ENCODE results near the gene SLC1A2.

DNA sequence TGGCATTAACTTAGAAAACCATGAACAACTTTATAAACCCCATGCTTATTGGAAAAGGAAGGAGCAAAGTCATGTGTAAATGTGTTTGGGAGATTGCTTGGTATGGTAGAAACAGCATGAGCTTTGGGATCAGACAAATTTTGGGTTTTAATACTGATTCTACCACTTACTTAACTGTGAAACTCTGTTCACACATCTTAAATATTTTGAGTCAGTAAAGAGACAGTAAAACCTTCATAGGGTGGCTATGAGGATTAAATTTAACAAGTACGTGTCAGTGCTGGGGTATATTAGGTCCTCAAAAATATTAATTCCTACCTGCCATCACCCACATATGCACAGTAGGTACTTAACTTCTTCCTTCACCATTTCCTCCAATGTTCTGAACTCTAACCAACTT, 183.9 kb downstream of the SLC1A2 start:
- TF ChIP-seq, protein P1, sequence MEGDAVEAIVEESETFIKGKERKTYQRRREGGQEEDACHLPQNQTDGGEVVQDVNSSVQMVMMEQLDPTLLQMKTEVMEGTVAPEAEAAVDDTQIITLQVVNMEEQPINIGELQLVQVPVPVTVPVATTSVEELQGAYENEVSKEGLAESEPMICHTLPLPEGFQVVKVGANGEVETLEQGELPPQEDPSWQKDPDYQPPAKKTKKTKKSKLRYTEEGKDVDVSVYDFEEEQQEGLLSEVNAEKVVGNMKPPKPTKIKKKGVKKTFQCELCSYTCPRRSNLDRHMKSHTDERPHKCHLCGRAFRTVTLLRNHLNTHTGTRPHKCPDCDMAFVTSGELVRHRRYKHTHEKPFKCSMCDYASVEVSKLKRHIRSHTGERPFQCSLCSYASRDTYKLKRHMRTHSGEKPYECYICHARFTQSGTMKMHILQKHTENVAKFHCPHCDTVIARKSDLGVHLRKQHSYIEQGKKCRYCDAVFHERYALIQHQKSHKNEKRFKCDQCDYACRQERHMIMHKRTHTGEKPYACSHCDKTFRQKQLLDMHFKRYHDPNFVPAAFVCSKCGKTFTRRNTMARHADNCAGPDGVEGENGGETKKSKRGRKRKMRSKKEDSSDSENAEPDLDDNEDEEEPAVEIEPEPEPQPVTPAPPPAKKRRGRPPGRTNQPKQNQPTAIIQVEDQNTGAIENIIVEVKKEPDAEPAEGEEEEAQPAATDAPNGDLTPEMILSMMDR (conservative IDR thresholded peaks at IDR 0.05; ENCODE audit: low read length), result no peak
- no peak for TF ChIP-seq EZH2phosphoT487 (IDR thresholded peaks at IDR 0.05; ENCODE audit: borderline replicate concordance)

Measured in Loucy (cell line).